Cerebellar nuclear complex (tissue), 1 donor: Measurements from ENCODE around the gene BCL2L13.

Experiments
- DNase-seq, 2 experiments: peaks; one replicate each; lab custom pipeline; 2025; lab: John Stamatoyannopoulos, UW

The BCL2L13 gene

DNA sequence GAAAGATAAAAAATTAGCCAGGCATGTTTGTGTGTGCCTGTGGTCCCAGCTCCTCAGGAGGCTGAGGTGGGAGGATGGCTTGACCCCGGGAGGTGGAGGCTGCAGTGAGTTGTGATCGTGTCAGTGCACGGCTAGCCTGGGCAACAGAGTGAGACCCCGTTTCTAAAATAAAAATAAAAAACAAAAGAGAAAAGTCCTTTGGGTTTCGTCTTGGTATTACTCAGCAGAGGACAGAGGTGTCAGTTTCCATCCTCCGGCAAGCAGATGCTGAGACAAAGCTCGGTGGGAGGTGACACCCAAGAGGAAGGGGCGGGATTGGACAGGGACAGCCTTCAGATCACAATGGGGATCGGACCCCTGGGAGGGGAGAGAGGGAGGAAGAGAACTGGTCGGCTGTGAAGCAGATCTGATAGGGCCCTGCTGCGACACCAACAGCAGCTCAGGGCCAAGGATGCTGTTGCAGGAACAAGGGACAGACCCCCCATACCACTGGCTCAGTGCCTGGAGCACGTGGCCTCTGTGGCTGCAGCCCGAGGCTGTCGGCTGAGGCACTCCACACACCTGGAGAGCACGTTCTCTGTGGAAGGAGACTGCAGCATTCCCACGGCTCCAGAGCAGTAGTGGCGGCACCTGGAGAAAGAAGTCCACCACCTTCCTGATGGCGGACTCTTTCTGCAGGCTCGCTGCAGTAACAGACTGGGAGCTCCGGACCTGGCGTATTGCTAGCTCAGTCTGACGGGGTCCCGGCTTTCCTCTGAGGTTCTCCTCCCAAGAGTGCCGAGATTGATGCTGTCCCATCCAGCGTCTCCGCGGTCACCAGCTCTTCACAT, 140.9 kb downstream of the BCL2L13 start:
- no peak for DNase-seq

DNA sequence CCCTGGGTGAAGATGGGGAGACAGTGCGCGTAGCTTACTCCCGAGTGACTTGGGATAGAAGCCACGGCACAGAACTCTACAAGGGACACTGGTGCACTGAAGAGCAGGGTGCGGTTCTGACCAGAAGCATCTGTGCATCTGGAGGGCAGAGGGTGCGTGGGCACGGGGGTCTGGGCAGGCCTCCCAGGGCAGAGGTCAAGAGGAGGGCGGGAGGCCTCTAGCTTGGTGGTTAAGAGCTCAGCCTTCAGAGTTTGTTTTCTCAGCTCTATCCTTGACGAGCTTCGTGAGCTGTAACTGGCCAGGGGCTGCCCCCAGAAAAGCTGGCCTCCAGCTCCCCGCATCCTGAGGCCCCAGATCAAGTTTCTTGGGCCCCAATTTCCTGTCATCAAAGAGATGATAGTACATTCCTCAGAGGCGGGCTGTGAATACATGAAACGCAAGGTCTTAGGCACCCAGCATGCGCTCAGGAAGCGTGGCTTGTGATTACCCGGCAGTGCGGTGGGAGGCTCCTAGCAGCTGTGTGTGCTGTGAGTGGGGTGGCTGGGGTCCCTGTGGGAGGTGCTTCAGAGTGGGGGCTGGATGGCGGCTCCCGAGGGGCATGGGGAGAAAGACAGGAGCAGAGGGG, 141.7 kb downstream of the BCL2L13 start:
- no peak for DNase-seq
